Hepatocyte (in vitro differentiated cells): ENCODE measurements around the gene ENAM.

Experiments
- EZH2 ChIP-seq: fragments of 200-600 bp; sonication (generic); IDR thresholded peaks from 2 replicates; pipeline ENCODE4 v1.6.1; 2016; ENCODE audit warnings: antibody characterized with exemption, mild to moderate bottlenecking, borderline replicate concordance
- EZH2phosphoT487 ChIP-seq: fragments of 200-600 bp; sonication (generic); IDR thresholded peaks from one replicate; pipeline ENCODE4 v1.6.1; 2018; ENCODE audit warnings: antibody characterized with exemption, mild to moderate bottlenecking, low read depth, moderate library complexity; ENCODE audit not compliant: unreplicated experiment, severe bottlenecking
- TF ChIP-seq, protein P1 (sequence below): fragments of 200-600 bp; sonication (generic); IDR thresholded peaks from 2 replicates; pipeline ENCODE4 v1.5.1; 2016; ENCODE audit warnings: antibody characterized with exemption, mild to moderate bottlenecking; ENCODE audit not compliant: poor library complexity

DNA sequence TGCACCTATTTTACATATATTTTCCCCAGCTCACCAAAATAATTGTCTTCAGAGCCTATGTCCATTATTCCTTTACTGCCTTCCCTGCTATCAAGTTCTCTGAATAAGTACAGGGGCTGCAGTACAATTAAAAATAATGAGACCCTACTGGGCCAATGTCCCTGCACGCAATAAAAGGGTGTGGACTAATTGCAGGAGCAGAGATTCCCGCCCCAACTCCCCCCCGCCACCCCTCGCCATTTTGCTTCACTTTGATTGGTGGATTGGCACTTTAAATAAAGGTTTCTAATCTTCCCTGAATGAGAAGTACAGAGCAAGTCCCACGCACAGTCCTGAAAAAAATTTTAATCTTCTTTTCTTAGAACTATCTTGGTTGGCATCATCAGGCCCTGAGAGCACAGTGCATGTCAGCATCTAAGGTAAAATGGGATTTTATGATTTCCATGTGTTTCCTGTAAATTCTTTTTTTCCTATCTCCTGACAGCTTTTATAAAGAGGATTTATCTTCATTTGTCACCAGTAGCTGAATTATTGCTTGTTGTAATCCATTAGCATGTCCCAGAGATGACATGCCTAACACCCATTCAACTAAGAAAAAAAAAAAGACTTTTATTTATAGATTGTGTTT lies 36.5 kb upstream of the ENAM start, which contains the start of gene AMBN:
- TF ChIP-seq, protein P1, sequence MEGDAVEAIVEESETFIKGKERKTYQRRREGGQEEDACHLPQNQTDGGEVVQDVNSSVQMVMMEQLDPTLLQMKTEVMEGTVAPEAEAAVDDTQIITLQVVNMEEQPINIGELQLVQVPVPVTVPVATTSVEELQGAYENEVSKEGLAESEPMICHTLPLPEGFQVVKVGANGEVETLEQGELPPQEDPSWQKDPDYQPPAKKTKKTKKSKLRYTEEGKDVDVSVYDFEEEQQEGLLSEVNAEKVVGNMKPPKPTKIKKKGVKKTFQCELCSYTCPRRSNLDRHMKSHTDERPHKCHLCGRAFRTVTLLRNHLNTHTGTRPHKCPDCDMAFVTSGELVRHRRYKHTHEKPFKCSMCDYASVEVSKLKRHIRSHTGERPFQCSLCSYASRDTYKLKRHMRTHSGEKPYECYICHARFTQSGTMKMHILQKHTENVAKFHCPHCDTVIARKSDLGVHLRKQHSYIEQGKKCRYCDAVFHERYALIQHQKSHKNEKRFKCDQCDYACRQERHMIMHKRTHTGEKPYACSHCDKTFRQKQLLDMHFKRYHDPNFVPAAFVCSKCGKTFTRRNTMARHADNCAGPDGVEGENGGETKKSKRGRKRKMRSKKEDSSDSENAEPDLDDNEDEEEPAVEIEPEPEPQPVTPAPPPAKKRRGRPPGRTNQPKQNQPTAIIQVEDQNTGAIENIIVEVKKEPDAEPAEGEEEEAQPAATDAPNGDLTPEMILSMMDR: no peak
- no peak for TF ChIP-seq EZH2
- TF ChIP-seq EZH2phosphoT487: no peak
